ENCODE results near the gene IL1RL1. TPM values are rescaled to one million over a fixed set of nuclear protein-coding genes. Genes with fewer than 3 reads are reported as not detected.

Gene IL1RL1
- polyA plus RNA-seq, 1 of the 3 experiments (the other 2 are of a cell fraction) = not detected

GRCh38 chr2:102387763-102388546 is 76.6 kb downstream of the IL1RL1 start (continued):
- TF ChIP-seq CTCF (IDR thresholded peaks at IDR 0.05) = no peak
- no peak for TF ChIP-seq NRF1 (IDR thresholded peaks at IDR 0.05; ENCODE audit: low read depth, low read length)
- no peak for TF ChIP-seq EP300 (IDR thresholded peaks at IDR 0.05; ENCODE audit: borderline replicate concordance in 1 of 2, low read depth in 1 of 2, low read length in 1 of 2)
- TF ChIP-seq IRF3 (IDR thresholded peaks at IDR 0.05; ENCODE audit: low read depth, low read length) = no peak
- no peak for TF ChIP-seq SMC3 (IDR thresholded peaks at IDR 0.05; ENCODE audit: low read depth, low read length)

GRCh38 chr2:102391565-102391964 is 80.2 kb downstream of the IL1RL1 start:
- Histone ChIP-seq H3K36me3 (replicated peaks in 1 of 2; ENCODE audit: control insufficient read depth in 1 of 2, insufficient read depth in 2 of 2, low read length in 1 of 2) (no peaks in the 10 kb centered on the region), H2AFZ (ENCODE audit: low read depth) (no peak overlapping the region), H3K9me3 (no peaks in the 10 kb centered on the region), H4K20me1 (ENCODE audit: insufficient read depth) (no peaks in the 10 kb centered on the region), H3K9me2 (no peaks in the 10 kb centered on the region), H3K27me3 (ENCODE audit: insufficient read depth) (peaks cover 3% of the 10 kb centered on the region; the same call in 1 of the 2 replicates), H3K4me2 (no peak overlapping the region), H3F3A (replicated peaks; ENCODE audit: insufficient read depth) (no peaks in the 10 kb centered on the region), H3K4me1 (ENCODE audit: control insufficient read depth in 1 of 2, insufficient read depth in 2 of 2, low read depth in 1 of 2, low read length in 1 of 2) (no peaks in the 10 kb centered on the region), H3K4me3 (ENCODE audit: low read depth in 2 of 2, low read length in 1 of 2) (no peak overlapping the region), H3K79me2 (ENCODE audit: insufficient read depth) (no peaks in the 10 kb centered on the region), H3K9ac (no peak overlapping the region), H3K27ac (ENCODE audit: low read depth in 2 of 2, low read length in 1 of 2) (no peak overlapping the region)
- ChIA-PET CTCF (no interaction called here), POLR2A (no interaction called here)
- 16% methylated on average over 2 of the region's 2 CpGs for WGBS (ENCODE audit: low lambda C conversion rate)
- no peak for DNase-seq
- no peak for TF ChIP-seq RXRA (IDR thresholded peaks at IDR 0.05; ENCODE audit: borderline replicate concordance, low read depth)

- Histone ChIP-seq H3K4me3 (ENCODE audit: low read depth in 2 of 2, low read length in 1 of 2) (no peak overlapping the region), H2AFZ (ENCODE audit: low read depth) (no peak overlapping the region), H3K36me3 (replicated peaks in 1 of 2; ENCODE audit: control insufficient read depth in 1 of 2, insufficient read depth in 2 of 2, low read length in 1 of 2) (no peaks in the 10 kb centered on the region), H3K9me2 (no peaks in the 10 kb centered on the region), H3F3A (replicated peaks; ENCODE audit: insufficient read depth) (no peaks in the 10 kb centered on the region), H4K20me1 (ENCODE audit: insufficient read depth) (no peaks in the 10 kb centered on the region), H3K27me3 (ENCODE audit: insufficient read depth) (peaks cover 5% of the 10 kb centered on the region; the same call in 1 of the 2 replicates), H3K4me1 (ENCODE audit: control insufficient read depth in 1 of 2, insufficient read depth in 2 of 2, low read depth in 1 of 2, low read length in 1 of 2) (no peaks in the 10 kb centered on the region), H3K9ac (no peak overlapping the region), H3K4me2 (no peak overlapping the region), H3K27ac (ENCODE audit: low read depth in 2 of 2, low read length in 1 of 2) (no peak overlapping the region), H3K9me3 (no peaks in the 10 kb centered on the region), H3K79me2 (ENCODE audit: insufficient read depth) (no peaks in the 10 kb centered on the region)
- POLR2A ChIA-PET = no interaction called here
- CTCF ChIA-PET = no interaction called here
- DNase-seq = no peak
- WGBS (ENCODE audit: low lambda C conversion rate) = 14% methylated on average over 3 of the region's 3 CpGs
- TF ChIP-seq USF1 (IDR thresholded peaks at IDR 0.05; ENCODE audit: borderline replicate concordance, low read depth) (no peak), FOSL2 (IDR thresholded peaks at IDR 0.05; ENCODE audit: borderline replicate concordance, low read depth) (no peak), ZBTB33 (IDR thresholded peaks at IDR 0.05; ENCODE audit: borderline replicate concordance, low read depth) (no peak), GABPA (IDR thresholded peaks at IDR 0.05; ENCODE audit: low read depth) (no peak), SMC3 (IDR thresholded peaks at IDR 0.05; ENCODE audit: low read depth, low read length) (no peak), RAD21 (IDR thresholded peaks at IDR 0.05; ENCODE audit: low read length) (no peak), NRF1 (IDR thresholded peaks at IDR 0.05; ENCODE audit: low read depth, low read length) (no peak), MAX (IDR thresholded peaks at IDR 0.05; ENCODE audit: low read depth) (no peak), RCOR1 (IDR thresholded peaks at IDR 0.05; ENCODE audit: low read length) (no peak), MEF2A (IDR thresholded peaks at IDR 0.05; ENCODE audit: borderline replicate concordance, low read depth) (no peak), MXI1 (IDR thresholded peaks at IDR 0.05; ENCODE audit: low read depth, low read length) (no peak), RFX5 (IDR thresholded peaks at IDR 0.05; ENCODE audit: low read length) (no peak), YY1 (IDR thresholded peaks at IDR 0.05; ENCODE audit: low read depth) (no peak), RXRA (IDR thresholded peaks at IDR 0.05; ENCODE audit: borderline replicate concordance, low read depth) (no peak), POLR2AphosphoS5 (IDR thresholded peaks at IDR 0.05; ENCODE audit: low read depth, low read length) (no peak)
Observed at GRCh38 chr2:102392096-102392495, 80.7 kb downstream of the IL1RL1 start.

All from SK-N-SH (cell line).